Mammary epithelial cell (primary cell): ENCODE measurements around the gene TPD52L2.

Experiments used
- CTCF ChIP-seq, 2 donors: IDR thresholded peaks in 1 of 2; conservative IDR thresholded peaks in 1 of 2; 2 replicates each; pipeline ENCODE4 v1.5.1; 2011 to 2012; ENCODE audit warnings: inconsistent platforms in 2 of 2, low read length in 2 of 2, mild to moderate bottlenecking in 2 of 2, control low read depth in 1 of 2, low read depth in 1 of 2; ENCODE audit not compliant: insufficient read depth in 1 of 2; ENCODE audit errors: extremely low read depth in 1 of 2
- EZH2 ChIP-seq: IDR thresholded peaks from 2 replicates; pipeline ENCODE4 v1.6.1; 2012; ENCODE audit warnings: low read length, inconsistent platforms, borderline replicate concordance

DNA sequence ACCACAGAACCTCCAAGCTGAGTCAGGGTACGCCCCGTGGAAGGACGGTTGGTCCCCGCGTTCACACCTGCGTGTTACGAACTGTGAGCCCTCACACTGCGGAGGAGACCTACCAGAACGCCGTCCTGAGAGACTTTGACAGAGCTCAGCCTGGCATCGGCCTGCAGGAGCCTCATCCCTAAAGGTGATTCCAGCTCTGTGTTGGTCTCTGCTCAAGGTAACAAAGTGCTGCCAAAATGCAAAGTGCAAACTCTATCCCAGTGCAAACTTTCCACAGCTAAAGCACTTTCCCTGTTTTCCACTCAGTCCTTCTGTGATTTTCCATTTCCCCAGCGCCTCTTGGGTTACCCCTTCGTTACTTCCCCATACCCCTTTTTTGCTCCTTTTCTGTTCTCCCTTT lies 25.4 kb upstream of the TPD52L2 start:
- TF ChIP-seq CTCF (conservative IDR thresholded peaks at IDR 0.05 in 1 of 2, IDR thresholded peaks at IDR 0.05 in 1 of 2; ENCODE audit: extremely low read depth in 1 of 2, insufficient read depth in 1 of 2, low read depth in 1 of 2, low read length in 2 of 2), result no peak
- TF ChIP-seq EZH2, result no peak
